Measurements from ENCODE around the gene COMMD1.

DNA sequence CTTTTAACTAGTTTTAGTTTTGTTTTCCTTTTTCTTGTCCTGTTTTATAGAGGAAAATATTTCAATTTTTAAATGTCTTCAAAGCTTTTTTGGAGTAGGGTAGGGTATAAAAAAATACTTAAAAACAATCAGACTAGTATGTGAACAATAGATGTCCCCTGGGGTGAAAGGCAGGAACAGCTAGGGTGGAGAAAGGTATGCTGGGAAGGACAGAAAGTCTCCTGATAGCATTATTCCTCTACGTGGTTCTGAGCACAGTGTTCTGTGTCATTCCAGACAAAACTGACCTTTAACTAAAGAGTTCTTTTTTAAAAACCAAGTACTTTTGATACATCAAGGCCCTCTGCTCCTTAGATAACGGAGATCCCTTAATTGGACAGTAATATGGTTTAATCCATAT lies 258.4 kb downstream of the COMMD1 start:
- TF ChIP-seq, protein P1, sequence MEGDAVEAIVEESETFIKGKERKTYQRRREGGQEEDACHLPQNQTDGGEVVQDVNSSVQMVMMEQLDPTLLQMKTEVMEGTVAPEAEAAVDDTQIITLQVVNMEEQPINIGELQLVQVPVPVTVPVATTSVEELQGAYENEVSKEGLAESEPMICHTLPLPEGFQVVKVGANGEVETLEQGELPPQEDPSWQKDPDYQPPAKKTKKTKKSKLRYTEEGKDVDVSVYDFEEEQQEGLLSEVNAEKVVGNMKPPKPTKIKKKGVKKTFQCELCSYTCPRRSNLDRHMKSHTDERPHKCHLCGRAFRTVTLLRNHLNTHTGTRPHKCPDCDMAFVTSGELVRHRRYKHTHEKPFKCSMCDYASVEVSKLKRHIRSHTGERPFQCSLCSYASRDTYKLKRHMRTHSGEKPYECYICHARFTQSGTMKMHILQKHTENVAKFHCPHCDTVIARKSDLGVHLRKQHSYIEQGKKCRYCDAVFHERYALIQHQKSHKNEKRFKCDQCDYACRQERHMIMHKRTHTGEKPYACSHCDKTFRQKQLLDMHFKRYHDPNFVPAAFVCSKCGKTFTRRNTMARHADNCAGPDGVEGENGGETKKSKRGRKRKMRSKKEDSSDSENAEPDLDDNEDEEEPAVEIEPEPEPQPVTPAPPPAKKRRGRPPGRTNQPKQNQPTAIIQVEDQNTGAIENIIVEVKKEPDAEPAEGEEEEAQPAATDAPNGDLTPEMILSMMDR (conservative IDR thresholded peaks at IDR 0.05; ENCODE audit: low read depth in 2 of 2), result no peak
- TF ChIP-seq, protein P2, sequence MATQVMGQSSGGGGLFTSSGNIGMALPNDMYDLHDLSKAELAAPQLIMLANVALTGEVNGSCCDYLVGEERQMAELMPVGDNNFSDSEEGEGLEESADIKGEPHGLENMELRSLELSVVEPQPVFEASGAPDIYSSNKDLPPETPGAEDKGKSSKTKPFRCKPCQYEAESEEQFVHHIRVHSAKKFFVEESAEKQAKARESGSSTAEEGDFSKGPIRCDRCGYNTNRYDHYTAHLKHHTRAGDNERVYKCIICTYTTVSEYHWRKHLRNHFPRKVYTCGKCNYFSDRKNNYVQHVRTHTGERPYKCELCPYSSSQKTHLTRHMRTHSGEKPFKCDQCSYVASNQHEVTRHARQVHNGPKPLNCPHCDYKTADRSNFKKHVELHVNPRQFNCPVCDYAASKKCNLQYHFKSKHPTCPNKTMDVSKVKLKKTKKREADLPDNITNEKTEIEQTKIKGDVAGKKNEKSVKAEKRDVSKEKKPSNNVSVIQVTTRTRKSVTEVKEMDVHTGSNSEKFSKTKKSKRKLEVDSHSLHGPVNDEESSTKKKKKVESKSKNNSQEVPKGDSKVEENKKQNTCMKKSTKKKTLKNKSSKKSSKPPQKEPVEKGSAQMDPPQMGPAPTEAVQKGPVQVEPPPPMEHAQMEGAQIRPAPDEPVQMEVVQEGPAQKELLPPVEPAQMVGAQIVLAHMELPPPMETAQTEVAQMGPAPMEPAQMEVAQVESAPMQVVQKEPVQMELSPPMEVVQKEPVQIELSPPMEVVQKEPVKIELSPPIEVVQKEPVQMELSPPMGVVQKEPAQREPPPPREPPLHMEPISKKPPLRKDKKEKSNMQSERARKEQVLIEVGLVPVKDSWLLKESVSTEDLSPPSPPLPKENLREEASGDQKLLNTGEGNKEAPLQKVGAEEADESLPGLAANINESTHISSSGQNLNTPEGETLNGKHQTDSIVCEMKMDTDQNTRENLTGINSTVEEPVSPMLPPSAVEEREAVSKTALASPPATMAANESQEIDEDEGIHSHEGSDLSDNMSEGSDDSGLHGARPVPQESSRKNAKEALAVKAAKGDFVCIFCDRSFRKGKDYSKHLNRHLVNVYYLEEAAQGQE (IDR thresholded peaks at IDR 0.05; ENCODE audit: unreplicated experiment), result no peak
- no peak for TF ChIP-seq POLR2AphosphoS5 (IDR thresholded peaks at IDR 0.05; ENCODE audit: low read depth)
- TF ChIP-seq EZH2 (IDR thresholded peaks at IDR 0.05; ENCODE audit: low read depth, unreplicated experiment), result no peak
- no peak for TF ChIP-seq JUNB (IDR thresholded peaks at IDR 0.05; ENCODE audit: unreplicated experiment)
- TF ChIP-seq CREB1 (CRISPR knock-in tag; IDR thresholded peaks at IDR 0.05; ENCODE audit: low read depth), result no peak
- TF ChIP-seq, protein P3, sequence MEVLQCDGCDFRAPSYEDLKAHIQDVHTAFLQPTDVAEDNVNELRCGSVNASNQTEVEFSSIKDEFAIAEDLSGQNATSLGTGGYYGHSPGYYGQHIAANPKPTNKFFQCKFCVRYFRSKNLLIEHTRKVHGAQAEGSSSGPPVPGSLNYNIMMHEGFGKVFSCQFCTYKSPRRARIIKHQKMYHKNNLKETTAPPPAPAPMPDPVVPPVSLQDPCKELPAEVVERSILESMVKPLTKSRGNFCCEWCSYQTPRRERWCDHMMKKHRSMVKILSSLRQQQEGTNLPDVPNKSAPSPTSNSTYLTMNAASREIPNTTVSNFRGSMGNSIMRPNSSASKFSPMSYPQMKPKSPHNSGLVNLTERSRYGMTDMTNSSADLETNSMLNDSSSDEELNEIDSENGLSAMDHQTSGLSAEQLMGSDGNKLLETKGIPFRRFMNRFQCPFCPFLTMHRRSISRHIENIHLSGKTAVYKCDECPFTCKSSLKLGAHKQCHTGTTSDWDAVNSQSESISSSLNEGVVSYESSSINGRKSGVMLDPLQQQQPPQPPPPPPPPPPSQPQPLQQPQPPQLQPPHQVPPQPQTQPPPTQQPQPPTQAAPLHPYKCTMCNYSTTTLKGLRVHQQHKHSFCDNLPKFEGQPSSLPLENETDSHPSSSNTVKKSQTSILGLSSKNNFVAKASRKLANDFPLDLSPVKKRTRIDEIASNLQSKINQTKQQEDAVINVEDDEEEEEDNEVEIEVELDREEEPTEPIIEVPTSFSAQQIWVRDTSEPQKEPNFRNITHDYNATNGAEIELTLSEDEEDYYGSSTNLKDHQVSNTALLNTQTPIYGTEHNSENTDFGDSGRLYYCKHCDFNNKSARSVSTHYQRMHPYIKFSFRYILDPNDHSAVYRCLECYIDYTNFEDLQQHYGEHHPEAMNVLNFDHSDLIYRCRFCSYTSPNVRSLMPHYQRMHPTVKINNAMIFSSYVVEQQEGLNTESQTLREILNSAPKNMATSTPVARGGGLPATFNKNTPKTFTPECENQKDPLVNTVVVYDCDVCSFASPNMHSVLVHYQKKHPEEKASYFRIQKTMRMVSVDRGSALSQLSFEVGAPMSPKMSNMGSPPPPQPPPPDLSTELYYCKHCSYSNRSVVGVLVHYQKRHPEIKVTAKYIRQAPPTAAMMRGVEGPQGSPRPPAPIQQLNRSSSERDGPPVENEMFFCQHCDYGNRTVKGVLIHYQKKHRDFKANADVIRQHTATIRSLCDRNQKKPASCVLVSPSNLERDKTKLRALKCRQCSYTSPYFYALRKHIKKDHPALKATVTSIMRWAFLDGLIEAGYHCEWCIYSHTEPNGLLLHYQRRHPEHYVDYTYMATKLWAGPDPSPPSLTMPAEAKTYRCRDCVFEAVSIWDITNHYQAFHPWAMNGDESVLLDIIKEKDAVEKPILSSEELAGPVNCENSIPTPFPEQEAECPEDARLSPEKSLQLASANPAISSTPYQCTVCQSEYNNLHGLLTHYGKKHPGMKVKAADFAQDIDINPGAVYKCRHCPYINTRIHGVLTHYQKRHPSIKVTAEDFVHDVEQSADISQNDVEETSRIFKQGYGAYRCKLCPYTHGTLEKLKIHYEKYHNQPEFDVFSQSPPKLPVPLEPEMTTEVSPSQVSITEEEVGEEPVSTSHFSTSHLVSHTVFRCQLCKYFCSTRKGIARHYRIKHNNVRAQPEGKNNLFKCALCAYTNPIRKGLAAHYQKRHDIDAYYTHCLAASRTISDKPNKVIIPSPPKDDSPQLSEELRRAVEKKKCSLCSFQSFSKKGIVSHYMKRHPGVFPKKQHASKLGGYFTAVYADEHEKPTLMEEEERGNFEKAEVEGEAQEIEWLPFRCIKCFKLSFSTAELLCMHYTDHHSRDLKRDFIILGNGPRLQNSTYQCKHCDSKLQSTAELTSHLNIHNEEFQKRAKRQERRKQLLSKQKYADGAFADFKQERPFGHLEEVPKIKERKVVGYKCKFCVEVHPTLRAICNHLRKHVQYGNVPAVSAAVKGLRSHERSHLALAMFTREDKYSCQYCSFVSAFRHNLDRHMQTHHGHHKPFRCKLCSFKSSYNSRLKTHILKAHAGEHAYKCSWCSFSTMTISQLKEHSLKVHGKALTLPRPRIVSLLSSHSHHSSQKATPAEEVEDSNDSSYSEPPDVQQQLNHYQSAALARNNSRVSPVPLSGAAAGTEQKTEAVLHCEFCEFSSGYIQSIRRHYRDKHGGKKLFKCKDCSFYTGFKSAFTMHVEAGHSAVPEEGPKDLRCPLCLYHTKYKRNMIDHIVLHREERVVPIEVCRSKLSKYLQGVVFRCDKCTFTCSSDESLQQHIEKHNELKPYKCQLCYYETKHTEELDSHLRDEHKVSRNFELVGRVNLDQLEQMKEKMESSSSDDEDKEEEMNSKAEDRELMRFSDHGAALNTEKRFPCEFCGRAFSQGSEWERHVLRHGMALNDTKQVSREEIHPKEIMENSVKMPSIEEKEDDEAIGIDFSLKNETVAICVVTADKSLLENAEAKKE (CRISPR knock-in tag; IDR thresholded peaks at IDR 0.05), result no peak
- no peak for TF ChIP-seq ZNF331 (CRISPR knock-in tag; IDR thresholded peaks at IDR 0.05; ENCODE audit: low read depth)
- TF ChIP-seq, protein P4, sequence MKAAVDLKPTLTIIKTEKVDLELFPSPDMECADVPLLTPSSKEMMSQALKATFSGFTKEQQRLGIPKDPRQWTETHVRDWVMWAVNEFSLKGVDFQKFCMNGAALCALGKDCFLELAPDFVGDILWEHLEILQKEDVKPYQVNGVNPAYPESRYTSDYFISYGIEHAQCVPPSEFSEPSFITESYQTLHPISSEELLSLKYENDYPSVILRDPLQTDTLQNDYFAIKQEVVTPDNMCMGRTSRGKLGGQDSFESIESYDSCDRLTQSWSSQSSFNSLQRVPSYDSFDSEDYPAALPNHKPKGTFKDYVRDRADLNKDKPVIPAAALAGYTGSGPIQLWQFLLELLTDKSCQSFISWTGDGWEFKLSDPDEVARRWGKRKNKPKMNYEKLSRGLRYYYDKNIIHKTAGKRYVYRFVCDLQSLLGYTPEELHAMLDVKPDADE (IDR thresholded peaks at IDR 0.05), result no peak
- no peak for TF ChIP-seq STAT1 (IDR thresholded peaks at IDR 0.05; ENCODE audit: unreplicated experiment)

Data from GM23338 (cell line).